Kidney (tissue), 22 donors: ENCODE measurements around the gene SLC38A2. TPM values are rescaled to one million over a fixed set of nuclear protein-coding genes. Genes with fewer than 3 reads are reported as not detected.

ENCODE experiments used
- DNase-seq, 5 donors: peaks; one replicate each; pipeline ENCODE4 v3.0.0-alpha.2; 2013 to 2020
- FAIRE-seq: peaks from 2 replicates; lab custom pipeline; 2012; peaks lifted over from hg19 to GRCh38; lab: Jason Lieb, UNC
- H3K27ac ChIP-seq, 2 donors: one replicate each; pipeline ENCODE4 v1.7.0; 2013; ENCODE audit warnings: low read depth in 2 of 2, low read length in 2 of 2, inconsistent platforms in 1 of 2
- H3K27me3 ChIP-seq: one replicate; pipeline ENCODE4 v1.7.1; 2013; ENCODE audit warnings: low read length, inconsistent platforms; ENCODE audit not compliant: control insufficient read depth, insufficient read depth
- H3K36me3 ChIP-seq, 3 donors: one replicate each; pipeline versions ENCODE4 v1.7.0 to v1.7.1; 2013; ENCODE audit warnings: low read length in 3 of 3, control low read depth in 1 of 3, inconsistent platforms in 1 of 3; ENCODE audit not compliant: insufficient read depth in 3 of 3, control insufficient read depth in 2 of 3
- H3K4me1 ChIP-seq, 3 donors: one replicate each; pipeline versions ENCODE4 v1.7.0 to v1.7.1; 2013; ENCODE audit warnings: low read length in 3 of 3, inconsistent platforms in 1 of 3, low read depth in 1 of 3; ENCODE audit not compliant: control insufficient read depth in 2 of 3, insufficient read depth in 2 of 3
- H3K4me3 ChIP-seq, 3 donors: one replicate each; pipeline versions ENCODE4 v1.7.0 to v1.8.1; 2013; ENCODE audit warnings: low read length in 3 of 3, control low read depth in 1 of 3, inconsistent platforms in 1 of 3
- H3K9ac ChIP-seq, 3 donors: one replicate each; pipeline versions ENCODE4 v1.7.0 to v1.7.1; 2013; ENCODE audit warnings: low read length in 3 of 3, control low read depth in 1 of 3, inconsistent platforms in 1 of 3
- H3K9me3 ChIP-seq, 3 donors: one replicate each; pipeline versions ENCODE4 v1.7.0 to v1.7.1; 2013; ENCODE audit warnings: low read length in 3 of 3, control low read depth in 1 of 3, inconsistent platforms in 1 of 3; ENCODE audit not compliant: control insufficient read depth in 2 of 3, insufficient read depth in 1 of 3
- CTCF ChIP-seq: IDR thresholded peaks from 3 replicates; pipeline ENCODE4 v1.5.1; 2012; ENCODE audit warnings: mild to moderate bottlenecking, moderate library complexity, borderline replicate concordance; ENCODE audit not compliant: insufficient read depth; ENCODE audit errors: extremely low read depth
- intact Hi-C: fragments of 100-400 bp; cut with DNase I; formaldehyde crosslinking; loops from one replicate; pipeline ENCODE4 v1.11.1; 2022
- long read RNA-seq, 10 donors: library from polyadenylated mRNA in 1 of 10; unstranded in 1 of 10; transcript quantifications; one replicate each; pipeline ENCODE4 v2.0.0 and lab custom pipeline, GENCODE V29; 2021 to 2026
- polyA plus RNA-seq: library from polyadenylated mRNA; stranded (reverse); fragments of 350-450 nt; fragmentation: Illumina TruSeq; extraction: RNeasy Lipid Tissue Mini Kit (QIAGEN cat#74804); gene quantifications from one replicate; pipeline ENCODE4 v1.2.3, GENCODE V29; 2014; ENCODE audit warnings: low read depth, low replicate concordance; ENCODE audit not compliant: insufficient read depth
- total RNA-seq: library from RNA; stranded (reverse); fragmentation: NEBNext Ultra II Directional; extraction: Animal tissue kit (Norgen Biotek cat#: 25700); gene quantifications from one replicate; pipeline ENCODE4 v1.2.1, GENCODE V29; 2021
- donor health status: control.
- donor health status: control.
- donor health status: control.
- donor health status: control.
- donor health status: control.
- donor health status: DM: yes; HTN: yes; CAD: no.
- donor health status: Normal renal cell carcinoma (clear cell type).

SLC38A2 gene
- total RNA-seq = 189 TPM
- 38.6 TPM for polyA plus RNA-seq
- long read RNA-seq, donor 1, full-length matches to known transcripts = 17 of 17 reads
- long read RNA-seq, donor 1, partial matches to known transcripts = 0 of 17 reads
- long read RNA-seq, donor 1, other reads (novel, unspliced or antisense) = 0 of 17 reads
- long read RNA-seq, donor 2, full-length matches to known transcripts = 21 of 21 reads
- long read RNA-seq, donor 2, partial matches to known transcripts = 0 of 21 reads
- long read RNA-seq, donor 2, other reads (novel, unspliced or antisense) = 0 of 21 reads
- long read RNA-seq, donor 3, full-length matches to known transcripts = 15 of 21 reads
- long read RNA-seq, donor 3, partial matches to known transcripts = 6 of 21 reads
- long read RNA-seq, donor 3, other reads (novel, unspliced or antisense) = 0 of 21 reads
- long read RNA-seq, donor 4, full-length matches to known transcripts = 12 of 12 reads
- long read RNA-seq, donor 4, partial matches to known transcripts = 0 of 12 reads
- long read RNA-seq, donor 4, other reads (novel, unspliced or antisense) = 0 of 12 reads
- long read RNA-seq, donor 5, full-length matches to known transcripts = 1 of 1 reads
- long read RNA-seq, donor 5, partial matches to known transcripts = 0 of 1 reads
- long read RNA-seq, donor 5, other reads (novel, unspliced or antisense) = 0 of 1 reads
- long read RNA-seq, donor 6, full-length matches to known transcripts = 26 of 42 reads
- long read RNA-seq, donor 6, partial matches to known transcripts = 16 of 42 reads
- long read RNA-seq, donor 6, other reads (novel, unspliced or antisense) = 0 of 42 reads
- long read RNA-seq, donor 7, full-length matches to known transcripts = 24 of 44 reads
- long read RNA-seq, donor 7, partial matches to known transcripts = 9 of 44 reads
- long read RNA-seq, donor 7, other reads (novel, unspliced or antisense) = 11 of 44 reads
- long read RNA-seq, donor 8, full-length matches to known transcripts = 18 of 18 reads
- long read RNA-seq, donor 8, partial matches to known transcripts = 0 of 18 reads
- long read RNA-seq, donor 8, other reads (novel, unspliced or antisense) = 0 of 18 reads
- long read RNA-seq, donor 9, full-length matches to known transcripts = 12 of 12 reads
- long read RNA-seq, donor 9, partial matches to known transcripts = 0 of 12 reads
- long read RNA-seq, donor 9, other reads (novel, unspliced or antisense) = 0 of 12 reads
- long read RNA-seq, donor 10, full-length matches to known transcripts = 20 of 20 reads
- long read RNA-seq, donor 10, partial matches to known transcripts = 0 of 20 reads
- long read RNA-seq, donor 10, other reads (novel, unspliced or antisense) = 0 of 20 reads

GRCh38 chr12:46372544-46373300, at the start of gene SLC38A2:
Gene SLC38A2, minus strand, starts transcription at chr12:46372773. Its CDS starts 1,480 bp downstream, at chr12:46371293.
- no peaks in the 10 kb centered on the region for H3K27me3 ChIP-seq
- FAIRE-seq (no peak), DNase-seq (peak; percentile 95 to 100 (median 98))
- TF ChIP-seq CTCF = no peak
- H3K4me3 ChIP-seq = peak within 1 kb of the TSS; percentile 76 to 97 (median 96)
- H3K9ac ChIP-seq = peak within 1 kb of the TSS; percentile 80 to 95 (median 85)
- H3K36me3 ChIP-seq = peaks cover 2 to 23% (median 13%) of the 10 kb centered on the region in 3 donors
- intact Hi-C loops = no loop called here
- H3K27ac ChIP-seq = peak within 1 kb of the TSS; percentile 98
- H3K9me3 ChIP-seq = no peaks in the 10 kb centered on the region
- H3K4me1 ChIP-seq = peaks cover 0 to 23% (median 15%) of the 10 kb centered on the region in 3 donors

GRCh38 chr12:46419675-46420074, 47.1 kb upstream of the SLC38A2 start:
- FAIRE-seq = no peak
- no peak for TF ChIP-seq CTCF
- Histone ChIP-seq H3K4me1 (no peaks in the 10 kb centered on the region), H3K36me3 (no peaks in the 10 kb centered on the region), H3K27ac (no peak overlapping the region), H3K27me3 (no peaks in the 10 kb centered on the region), H3K4me3 (no peak overlapping the region), H3K9ac (no peak overlapping the region), H3K9me3 (no peaks in the 10 kb centered on the region)
- DNase-seq = no peak
- intact Hi-C loops = no loop called here

- Histone ChIP-seq H3K4me1 (peaks cover 0 to 4% (median 0%) of the 10 kb centered on the region in 3 donors), H3K27ac (no peak overlapping the region), H3K9me3 (no peaks in the 10 kb centered on the region), H3K4me3 (no peak overlapping the region), H3K9ac (no peak overlapping the region), H3K36me3 (no peaks in the 10 kb centered on the region), H3K27me3 (no peaks in the 10 kb centered on the region)
- intact Hi-C loops = no loop called here
- FAIRE-seq (no peak), DNase-seq (no peak)
- TF ChIP-seq CTCF = no peak
Measured at GRCh38 chr12:46415552-46415951, 43.0 kb upstream of the SLC38A2 start.
